NCI-H460 (cell line): Measurements from ENCODE around the gene SEL1L3. TPM values are rescaled to one million over a fixed set of nuclear protein-coding genes. Genes with fewer than 3 reads are reported as not detected.
"Not testable (repeated sequence)": the region's sequence is repeated elsewhere in the genome, so short reads cannot be mapped to it uniquely, and the experiment has no call there.

Experiments used
- DNase-seq: peaks from one replicate; pipeline ENCODE4 v3.0.0-alpha.2; 2016; ENCODE audit warnings: low read depth; ENCODE audit errors: extremely low read depth
- polyA plus RNA-seq: library from polyadenylated mRNA; depleted of rRNA; stranded (reverse); fragments of >200 nt; gene quantifications from 2 replicates; pipeline ENCODE4 v1.2.3, GENCODE V29; 2014; cell fraction: nucleus; rRNA removed
- total RNA-seq: library from RNA; depleted of rRNA; stranded (reverse); fragments of >200 nt; shearing (Covaris generic); gene quantifications from 2 replicates; pipeline ENCODE4 v1.2.3, GENCODE V29; 2014; rRNA removed

SEL1L3 gene
- 86.9 and 95.3 TPM in 2 replicates for total RNA-seq
- 115 and 118 TPM in 2 replicates for polyA plus RNA-seq

DNA sequence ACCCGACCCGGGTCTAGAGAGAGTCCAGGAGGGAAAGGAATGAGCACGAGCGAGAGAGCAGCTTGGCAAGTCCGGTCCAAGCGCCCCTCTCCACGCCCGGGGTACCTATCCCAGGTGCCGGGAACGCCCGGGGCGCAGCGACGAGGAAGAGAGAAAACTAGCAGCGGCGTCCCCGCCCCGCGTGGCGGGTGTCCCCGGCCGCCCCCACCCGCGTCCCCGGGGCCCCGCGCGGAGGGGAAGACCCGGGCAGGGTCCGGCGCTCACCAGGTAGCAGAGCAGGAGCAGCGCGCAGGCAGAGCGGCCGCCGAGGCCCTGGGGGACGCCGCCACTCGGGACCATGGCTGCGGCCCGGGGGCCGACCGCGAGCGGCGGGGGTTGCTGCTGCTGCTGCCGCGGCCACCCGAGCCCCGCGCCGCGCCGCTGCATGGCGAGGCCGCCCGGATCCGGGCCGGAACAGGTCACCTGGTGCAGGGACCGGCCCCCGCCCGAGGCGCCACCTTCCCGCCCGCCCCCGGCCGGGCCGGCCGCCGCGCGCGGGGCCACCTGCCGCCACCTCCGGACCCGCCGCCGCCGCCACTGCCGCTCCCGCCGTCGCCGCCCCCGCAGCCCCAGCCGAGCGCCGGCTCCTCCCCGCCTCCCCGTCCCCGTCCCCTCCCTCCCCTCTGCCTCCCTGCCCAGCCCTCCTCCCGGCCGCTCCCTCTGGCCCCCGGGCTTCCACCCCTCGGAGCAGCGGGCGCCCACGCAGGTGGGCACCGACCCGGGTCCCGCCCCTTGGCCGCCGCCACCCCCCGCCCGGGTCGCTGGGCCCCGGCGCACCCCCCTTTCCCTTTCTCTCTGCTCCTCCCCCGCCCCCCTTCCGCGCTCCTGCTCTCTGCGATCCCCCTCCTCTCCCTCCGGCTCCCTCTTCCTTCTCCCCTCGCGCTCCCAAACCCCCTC lies at the start of gene SEL1L3:
TSS of gene SEL1L3 (minus strand) at position 578 of the 936 bp plus-strand sequence. CDS start at position 426, 152 bp downstream.
- no peak for DNase-seq

DNA sequence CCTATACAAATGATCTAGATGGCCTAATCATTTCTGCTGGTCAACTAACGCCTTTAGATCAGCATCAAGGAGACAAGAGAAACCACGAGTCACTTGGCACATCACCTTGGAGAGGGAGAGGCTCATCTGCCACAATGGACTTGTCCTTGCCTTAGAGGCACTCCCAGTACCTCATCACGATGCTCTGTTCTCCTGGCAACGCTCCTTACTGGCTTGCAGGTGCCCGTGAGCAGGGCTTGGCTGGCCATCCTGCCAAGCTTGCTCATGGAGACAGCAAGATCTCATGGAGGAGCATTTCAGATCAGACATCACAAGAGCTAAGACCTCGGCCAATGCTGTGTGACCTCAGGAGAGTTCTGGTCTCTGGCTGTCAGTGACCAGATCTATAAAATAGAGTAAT lies 48.6 kb upstream of the SEL1L3 start:
- DNase-seq, result no peak

DNA sequence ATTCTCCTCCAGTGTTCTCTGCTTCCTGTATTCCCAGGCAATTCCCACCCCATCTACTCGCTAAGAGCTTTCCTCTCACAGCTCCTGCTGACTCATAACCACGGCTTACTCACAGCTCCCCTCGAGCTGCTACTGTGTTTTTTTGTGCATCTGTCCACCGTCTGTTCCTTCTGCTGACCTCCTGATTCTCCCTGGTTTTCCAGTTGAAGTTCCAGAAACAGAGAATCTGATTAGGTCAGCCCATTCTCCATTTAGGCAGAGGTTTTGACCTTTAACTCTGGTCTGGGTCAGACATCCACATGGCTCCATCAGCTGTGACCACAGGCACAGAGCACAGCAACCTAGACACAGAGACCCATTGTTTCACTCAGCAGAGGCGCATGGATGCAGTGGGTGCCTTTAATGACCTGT lies 45.7 kb upstream of the SEL1L3 start:
- peak; percentile 27 for DNase-seq

DNA sequence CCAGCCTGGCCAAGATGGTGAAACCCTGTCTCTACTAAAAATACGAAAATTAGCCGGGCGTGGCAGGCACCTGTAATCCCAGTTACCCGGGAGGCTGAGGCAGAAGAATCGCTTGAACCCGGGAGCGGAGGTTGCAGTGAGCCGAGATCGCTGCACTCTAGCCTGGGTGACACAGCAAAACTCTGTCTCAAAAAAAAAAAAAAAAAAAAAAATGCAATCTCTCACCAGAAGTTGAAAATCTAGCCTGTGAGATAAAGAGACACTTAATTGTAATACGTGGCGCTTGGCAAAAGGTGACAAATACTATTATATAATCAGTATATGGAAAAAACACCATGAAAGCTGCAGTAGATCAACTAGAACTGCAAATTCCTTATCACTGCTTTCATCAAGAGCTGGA lies 43.3 kb upstream of the SEL1L3 start:
- not testable (repeated sequence) for DNase-seq

DNA sequence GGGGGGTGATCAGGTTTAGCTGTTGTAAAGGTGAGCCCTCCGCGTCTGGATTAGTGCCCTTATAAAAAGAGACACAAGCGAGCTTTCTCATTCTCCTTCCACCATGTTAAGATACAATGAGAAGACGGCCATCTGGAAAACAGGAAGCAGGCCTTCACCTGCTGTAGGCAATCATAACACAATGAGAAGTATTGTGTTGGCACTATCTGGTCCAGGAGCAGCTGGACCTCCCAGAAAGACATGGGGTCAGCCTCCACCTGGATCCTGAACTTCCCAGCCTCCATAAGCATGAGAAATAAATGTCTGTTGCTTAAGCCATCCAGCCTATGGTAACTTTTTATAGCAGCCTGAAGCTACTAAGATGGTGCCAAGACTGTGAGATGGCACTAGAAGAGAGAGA lies 42.6 kb upstream of the SEL1L3 start:
- no peak for DNase-seq

DNA sequence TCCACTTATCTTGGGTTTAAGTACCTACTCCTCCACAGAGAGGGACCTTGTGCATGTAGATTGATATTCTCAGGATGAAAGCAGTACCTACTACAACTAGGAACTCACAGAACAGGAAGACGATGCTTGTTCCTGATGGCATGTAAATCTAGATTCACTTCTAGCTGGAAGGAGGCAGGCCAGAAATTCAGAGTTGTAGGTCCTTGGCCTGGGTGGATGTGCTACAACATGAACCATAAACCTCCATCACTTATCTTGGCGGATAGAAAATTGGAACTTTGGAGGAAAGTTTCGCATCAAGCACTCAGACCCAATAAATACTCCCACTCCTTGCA lies 41.9 kb upstream of the SEL1L3 start:
- DNase-seq, result no peak

DNA sequence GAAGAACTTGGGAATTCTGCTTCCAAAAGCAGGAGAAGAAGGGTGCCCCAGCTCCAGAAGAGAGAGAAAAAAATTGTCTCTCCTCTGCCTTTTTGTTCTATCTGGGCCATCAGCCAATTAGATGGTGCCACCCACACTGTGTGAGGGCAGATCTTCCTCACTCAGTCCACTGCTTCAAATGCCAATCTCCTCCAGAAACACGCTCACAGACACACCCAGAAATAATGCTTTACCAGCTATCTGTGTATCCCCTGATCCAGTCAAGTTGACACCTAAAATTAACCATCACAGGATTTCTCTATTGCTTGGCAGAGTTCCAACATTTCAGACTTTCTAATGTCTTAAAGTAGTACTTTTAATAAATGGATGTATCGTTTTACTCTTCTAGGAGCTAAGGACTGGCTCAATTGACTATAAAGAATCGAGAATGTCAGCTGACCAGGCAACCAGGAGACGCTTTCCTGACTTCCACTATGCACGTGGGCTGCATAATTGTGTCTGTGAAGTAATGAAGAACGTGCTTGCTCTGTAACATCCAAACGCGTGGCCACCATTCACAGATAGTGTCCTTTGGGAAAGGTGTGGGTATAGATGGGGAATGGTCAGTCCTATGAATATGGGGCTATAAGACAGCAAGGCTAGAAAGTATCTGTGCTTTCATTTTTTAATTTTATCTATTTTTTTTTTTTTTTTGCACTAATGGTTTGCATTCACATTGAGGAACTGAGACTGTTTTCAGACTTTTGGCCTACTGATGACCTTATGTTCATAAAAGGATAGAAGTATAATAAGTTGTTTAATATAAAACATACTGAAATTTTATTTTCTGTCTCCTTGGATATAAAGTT lies 41.3 kb upstream of the SEL1L3 start:
- DNase-seq, result no peak

DNA sequence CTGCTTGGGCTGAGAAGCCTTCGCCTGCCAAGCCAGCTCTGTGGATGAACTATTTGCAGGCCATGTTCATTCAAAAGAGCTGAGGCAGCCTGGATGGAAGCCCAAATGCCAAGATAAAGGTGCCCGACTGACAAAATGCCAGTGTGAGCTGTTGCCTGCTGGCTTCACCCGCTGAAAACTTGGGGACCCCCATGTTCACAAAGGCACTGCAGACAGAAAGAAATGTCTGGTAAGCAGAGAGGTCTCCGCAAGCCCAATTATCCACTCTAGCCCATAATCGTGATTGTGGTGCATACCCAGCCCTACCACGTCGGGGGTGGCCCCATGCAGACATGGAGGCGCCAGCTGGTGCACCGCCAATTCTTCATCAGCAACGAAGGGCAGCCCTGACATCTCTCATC lies 38.2 kb upstream of the SEL1L3 start:
- DNase-seq, result no peak

DNA sequence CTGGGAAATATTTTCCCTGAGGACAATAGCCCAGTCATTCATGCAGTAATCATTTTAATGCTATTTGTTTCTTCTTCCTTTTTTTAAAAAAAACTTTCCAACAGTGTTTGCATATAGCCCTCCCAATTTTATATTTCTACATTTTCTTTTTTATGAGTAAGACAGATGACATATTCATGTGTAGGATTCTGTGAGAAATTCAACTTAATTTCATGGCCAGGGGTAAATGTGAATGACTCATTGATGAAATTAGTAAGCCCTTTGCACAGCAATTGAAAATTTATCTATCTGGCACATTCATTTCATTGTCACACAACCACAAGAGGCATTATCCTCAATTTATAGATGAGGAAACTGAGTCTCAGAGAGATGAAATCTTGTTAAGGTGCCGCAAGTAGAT lies 37.5 kb upstream of the SEL1L3 start:
- no peak for DNase-seq

DNA sequence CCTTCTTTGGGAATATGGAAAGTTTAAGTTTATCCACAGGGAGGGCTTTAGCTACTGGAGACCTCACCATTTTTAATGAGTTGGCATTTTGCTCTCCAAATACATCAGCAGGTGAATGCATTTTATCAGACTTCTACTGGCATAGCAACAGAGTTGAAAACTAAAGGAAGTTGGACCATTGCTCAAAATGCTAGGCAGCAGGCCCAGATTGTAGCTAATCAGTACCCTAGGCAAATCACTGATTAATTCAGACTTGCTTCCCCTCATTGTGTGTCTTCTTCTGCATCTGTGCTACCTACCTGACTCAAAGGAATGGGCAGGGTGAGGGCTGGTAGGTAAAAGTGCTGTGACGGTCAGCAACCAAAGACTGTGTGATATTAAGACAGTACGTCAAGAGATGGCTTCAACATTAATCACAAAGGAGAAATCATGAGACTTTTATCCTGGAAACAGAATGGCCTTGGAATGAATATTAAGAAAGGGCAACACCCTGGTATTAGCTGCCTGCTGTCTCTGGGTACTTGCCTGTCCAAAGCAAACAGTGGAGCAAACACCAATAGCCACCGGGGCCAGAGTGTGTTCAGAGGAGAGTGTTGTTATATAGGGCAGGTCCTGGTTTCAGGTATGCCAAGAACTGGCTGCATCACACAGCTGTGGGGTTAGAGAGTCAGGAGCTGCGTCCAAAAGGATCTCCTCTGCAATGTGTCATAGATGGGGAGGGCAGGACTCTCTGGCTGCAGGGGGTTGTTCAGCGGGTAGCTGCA lies 34.2 kb upstream of the SEL1L3 start:
- DNase-seq, result no peak

DNA sequence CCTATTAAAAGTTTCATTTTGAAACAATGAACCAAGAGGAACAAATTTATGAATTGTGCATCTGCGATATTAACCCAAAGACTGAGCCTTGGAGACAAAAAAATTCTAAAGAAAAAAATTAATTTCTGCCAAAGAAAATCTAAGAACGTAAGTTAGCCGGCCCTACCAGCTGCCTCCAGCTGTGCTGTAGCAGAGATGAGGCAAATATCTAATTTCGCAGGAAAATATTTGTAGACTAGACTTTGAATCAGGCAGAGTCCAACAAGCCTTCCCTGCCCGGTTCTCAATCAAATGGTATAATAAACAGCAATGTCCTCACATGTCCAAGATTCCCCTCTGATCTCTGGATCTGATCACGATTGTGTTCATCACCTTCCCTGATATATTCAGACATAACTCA lies 30.0 kb upstream of the SEL1L3 start:
- no peak for DNase-seq

DNA sequence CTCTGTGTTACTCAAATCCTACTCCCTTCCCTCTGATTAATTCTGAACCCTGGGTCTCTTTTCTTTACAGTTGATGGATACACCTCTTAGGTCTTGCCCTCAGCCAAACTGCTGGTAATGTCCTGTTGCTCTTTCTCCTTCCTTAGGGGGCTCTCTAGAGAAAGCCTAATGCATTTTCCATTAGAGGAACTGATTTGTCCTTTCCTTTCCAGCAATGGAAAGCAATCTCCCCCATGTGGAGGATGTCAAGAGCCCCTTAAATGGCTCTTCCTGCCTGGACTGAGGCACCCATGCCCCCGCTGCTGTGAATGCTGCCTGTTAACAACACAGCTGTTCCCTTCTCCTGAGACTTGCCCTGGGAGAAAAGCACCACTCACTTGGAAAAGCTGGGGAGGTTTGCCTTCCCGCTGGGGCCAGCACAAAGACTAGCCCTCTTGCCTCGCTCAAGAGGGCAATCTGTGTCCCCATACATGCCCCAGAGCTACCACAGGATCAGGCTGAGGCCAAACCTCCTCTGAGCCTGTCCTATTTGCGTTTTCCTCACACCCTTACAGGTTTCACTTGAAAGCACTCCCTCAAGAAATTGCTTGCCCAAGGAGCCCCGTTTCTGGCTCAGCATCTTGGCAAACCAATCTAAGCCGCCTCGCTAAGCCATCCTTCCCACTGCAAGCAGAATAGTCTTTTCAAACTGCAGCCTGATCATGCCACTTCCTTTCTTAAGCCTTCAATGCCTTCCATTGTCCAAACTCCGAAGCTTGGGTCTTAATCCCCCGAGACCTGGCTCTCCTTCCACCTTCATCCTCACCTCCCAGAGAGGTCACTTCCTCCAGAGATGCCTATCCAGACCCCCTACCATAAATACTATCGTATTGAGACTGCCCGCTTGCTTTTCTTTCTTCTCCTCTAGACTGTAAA lies 28.0 kb upstream of the SEL1L3 start:
- no peak for DNase-seq

DNA sequence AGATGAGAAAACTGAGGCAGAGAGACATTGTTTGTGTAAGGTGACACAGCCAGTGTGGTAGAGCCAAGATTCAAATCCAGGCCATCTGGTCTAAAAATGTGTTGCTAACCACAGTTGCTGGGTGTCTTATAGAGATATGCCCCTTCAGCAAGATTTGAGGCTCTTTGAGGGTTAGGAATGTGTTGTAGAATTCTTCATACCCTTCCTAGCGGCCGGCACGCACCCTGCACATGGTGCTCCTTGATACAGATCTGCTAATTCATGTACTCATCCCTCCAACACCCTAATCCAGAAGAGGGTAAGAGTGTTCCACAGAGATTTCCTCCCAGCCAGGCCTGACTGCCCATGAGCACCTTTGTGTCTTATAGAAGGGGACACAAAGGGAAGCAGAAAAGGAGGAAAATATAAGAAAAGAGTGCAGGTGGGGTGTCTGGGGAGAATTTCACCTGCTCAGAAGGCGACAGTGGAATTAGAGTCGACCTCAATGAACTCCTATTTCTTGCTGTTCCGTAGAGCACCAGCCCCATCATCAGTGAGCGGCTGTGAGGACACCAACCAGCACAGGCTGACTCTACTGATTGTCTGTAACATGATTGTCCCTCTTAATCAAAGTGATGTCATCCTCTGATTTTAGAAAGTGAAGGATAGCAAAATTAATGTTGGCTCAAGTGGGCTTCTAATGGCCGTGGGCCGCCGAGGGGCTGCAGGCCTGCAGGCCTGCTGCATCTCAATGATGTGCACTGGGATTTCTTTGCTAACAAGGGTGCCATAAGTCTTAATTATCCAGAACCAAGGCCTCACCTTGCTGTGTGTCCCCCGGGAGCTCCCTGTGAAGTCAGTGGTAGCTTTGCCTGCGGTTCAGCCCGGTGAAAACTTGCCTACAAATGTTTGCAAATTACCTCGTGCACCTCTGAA lies 27.1 kb upstream of the SEL1L3 start:
- DNase-seq, result no peak

DNA sequence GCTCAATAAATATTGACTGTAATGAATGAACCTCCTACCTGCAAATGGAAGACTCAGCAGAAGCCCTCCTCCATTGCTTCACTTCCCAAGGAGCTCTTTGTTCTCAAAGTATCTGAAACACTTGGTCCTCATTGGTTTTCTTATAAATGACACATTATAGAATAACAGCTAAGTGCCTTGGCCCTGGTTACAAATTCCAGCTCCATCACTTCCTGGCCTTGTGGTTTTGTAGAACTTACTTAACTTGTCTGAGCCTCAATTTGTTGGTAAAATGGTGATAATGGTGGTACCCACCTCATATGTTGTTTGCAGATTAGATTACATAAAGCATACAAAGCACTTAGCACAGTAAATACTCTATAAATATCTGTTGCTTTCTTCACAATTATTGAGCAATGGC lies 26.0 kb upstream of the SEL1L3 start:
- no peak for DNase-seq

DNA sequence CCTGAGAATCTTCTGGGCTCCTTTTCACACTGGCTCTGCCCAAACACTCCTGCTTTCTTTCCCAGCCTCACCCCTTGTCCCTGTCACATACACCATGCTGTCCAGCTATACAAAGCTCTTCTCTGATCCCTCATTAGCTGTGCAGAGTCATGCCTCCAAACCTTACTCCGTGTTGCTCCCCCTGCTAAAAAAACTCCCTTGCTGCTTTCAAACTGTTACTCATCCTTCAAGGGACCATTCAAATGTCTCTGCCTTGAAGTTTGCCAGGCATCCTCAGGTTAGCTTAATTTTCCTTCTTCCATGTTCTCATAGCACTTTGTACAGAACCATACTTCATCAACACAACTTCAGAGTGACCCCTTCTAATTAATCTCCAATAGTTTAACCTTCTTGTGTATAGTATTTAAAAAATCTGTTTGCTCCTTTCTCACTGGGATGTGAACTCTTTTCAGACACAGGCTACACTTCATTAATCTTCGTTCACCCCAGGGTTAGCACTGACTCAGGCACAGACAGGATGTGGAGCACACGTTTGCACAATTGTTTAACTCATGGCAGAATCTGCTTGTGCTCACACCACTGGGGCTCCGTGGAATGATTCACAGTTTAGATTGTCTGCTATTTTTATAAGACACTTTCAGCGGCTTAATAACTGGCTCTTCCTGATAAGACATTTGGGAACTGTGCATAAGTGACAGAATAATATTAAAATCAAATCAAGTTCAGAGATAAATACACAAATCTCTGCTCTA lies 21.4 kb upstream of the SEL1L3 start:
- DNase-seq, result no peak

DNA sequence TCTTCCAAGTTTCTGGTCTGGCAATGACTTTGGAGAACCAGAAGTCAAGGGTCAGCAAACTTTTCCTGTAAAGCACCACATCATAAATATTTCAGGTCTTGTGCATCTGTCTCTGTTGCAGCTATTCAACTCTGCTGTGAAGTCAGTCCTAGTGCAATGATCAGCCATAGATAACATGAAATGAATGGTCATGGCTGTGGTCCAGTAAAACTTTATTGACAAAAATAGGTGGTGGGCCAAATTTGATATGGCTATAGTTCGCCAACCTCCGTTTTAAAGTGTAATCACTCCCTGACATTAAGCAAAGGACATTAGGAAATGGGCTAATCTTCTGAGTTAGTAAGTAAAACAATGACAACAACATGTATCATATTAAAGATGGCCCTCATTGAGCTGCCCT lies 20.8 kb upstream of the SEL1L3 start:
- no peak for DNase-seq

DNA sequence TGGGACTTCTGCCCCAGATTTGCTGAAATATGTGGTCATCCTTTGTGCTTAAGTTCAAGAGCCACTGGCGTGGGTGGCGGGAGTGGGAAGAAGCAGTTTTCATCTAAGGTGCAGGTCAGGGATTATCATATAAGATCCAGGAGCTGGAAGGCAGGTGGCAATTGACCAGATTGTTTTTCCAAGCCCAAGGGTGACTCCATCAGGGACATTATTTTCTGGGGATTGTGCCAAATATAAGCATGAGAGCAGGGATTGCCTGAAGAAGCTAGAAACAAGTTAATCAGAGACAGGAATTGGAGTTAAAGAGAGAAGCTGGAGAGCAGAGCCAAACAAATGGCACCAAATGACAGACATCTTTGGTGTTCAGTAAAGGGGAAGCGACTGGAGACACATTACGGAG lies 19.4 kb upstream of the SEL1L3 start:
- no peak for DNase-seq

DNA sequence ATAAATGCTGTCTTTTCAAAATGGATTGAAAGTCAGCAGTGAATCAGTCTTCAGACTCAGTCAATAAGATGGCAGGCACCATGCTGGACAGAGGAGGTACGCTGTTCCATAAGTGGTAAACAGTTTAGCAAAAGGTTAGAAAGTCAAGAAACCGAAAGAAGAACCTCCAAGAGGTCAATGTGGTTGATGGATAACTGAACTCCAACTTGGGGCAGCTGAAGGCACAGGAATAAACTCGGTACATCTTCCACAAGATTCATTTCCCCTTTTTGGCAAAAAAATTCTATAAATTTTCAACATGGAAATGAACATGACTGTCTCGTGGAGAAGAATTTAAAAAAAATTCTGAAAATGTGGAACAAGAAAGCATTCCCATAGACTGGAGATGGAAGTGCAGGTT lies 18.4 kb upstream of the SEL1L3 start:
- DNase-seq, result no peak
